ENCODE measurements around the gene EPB41L1. TPM values are rescaled to one million over a fixed set of nuclear protein-coding genes. Genes with fewer than 3 reads are reported as not detected.

The EPB41L1 gene
- total and polyA plus RNA-seq, 2 experiments from 2014 or later: 24.1 to 48.7 TPM

DNA sequence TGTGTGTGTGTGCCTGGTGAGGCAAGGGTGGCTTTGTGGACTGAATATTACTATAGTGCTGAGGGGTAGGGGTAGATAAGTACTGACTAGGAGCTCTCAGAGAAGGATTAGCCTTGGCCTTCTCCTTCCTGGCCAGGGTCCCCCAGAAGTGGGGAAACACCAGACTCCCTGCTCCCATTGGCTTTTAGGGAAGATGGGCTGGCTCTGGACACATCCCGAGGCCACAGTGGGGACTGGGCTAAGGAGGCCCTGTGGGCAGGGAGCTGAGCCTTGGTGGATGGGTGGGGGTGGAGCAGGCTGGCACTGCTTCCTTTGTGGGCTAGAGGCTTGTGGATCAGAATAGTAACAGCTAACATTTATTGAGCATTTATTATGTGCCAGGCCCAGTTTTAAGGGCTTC, 3.1 kb downstream of the EPB41L1 start:
- H3K4me1 ChIP-seq (ENCODE audit: insufficient read depth): peaks cover 15% of the 10 kb centered on the region
- no peaks in the 10 kb centered on the region for H3K36me3 Mint-ChIP-seq (ENCODE audit: low read depth)
- H3K9me3 Mint-ChIP-seq: no peaks in the 10 kb centered on the region
- peaks cover 7% of the 10 kb centered on the region; the same call in 1 of the 2 replicates for H4K20me1 ChIP-seq (replicated peaks; ENCODE audit: insufficient read depth)
- TF ChIP-seq CREB1 (CRISPR knock-in tag; IDR thresholded peaks at IDR 0.05; ENCODE audit: low read depth) (no peak), JUNB (IDR thresholded peaks at IDR 0.05; ENCODE audit: unreplicated experiment) (no peak), ZNF331 (CRISPR knock-in tag; IDR thresholded peaks at IDR 0.05; ENCODE audit: low read depth) (no peak), EZH2 (IDR thresholded peaks at IDR 0.05; ENCODE audit: low read depth, unreplicated experiment) (no peak), ZNF114 (CRISPR knock-in tag; IDR thresholded peaks at IDR 0.05) (no peak), STAT1 (IDR thresholded peaks at IDR 0.05; ENCODE audit: unreplicated experiment) (no peak), POLR2AphosphoS5 (IDR thresholded peaks at IDR 0.05; ENCODE audit: low read depth) (no peak), EZH2phosphoT487 (IDR thresholded peaks at IDR 0.05; ENCODE audit: unreplicated experiment) (no peak)
- TF ChIP-seq, protein P1, sequence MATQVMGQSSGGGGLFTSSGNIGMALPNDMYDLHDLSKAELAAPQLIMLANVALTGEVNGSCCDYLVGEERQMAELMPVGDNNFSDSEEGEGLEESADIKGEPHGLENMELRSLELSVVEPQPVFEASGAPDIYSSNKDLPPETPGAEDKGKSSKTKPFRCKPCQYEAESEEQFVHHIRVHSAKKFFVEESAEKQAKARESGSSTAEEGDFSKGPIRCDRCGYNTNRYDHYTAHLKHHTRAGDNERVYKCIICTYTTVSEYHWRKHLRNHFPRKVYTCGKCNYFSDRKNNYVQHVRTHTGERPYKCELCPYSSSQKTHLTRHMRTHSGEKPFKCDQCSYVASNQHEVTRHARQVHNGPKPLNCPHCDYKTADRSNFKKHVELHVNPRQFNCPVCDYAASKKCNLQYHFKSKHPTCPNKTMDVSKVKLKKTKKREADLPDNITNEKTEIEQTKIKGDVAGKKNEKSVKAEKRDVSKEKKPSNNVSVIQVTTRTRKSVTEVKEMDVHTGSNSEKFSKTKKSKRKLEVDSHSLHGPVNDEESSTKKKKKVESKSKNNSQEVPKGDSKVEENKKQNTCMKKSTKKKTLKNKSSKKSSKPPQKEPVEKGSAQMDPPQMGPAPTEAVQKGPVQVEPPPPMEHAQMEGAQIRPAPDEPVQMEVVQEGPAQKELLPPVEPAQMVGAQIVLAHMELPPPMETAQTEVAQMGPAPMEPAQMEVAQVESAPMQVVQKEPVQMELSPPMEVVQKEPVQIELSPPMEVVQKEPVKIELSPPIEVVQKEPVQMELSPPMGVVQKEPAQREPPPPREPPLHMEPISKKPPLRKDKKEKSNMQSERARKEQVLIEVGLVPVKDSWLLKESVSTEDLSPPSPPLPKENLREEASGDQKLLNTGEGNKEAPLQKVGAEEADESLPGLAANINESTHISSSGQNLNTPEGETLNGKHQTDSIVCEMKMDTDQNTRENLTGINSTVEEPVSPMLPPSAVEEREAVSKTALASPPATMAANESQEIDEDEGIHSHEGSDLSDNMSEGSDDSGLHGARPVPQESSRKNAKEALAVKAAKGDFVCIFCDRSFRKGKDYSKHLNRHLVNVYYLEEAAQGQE (IDR thresholded peaks at IDR 0.05; ENCODE audit: unreplicated experiment): no peak
- TF ChIP-seq, protein P2, sequence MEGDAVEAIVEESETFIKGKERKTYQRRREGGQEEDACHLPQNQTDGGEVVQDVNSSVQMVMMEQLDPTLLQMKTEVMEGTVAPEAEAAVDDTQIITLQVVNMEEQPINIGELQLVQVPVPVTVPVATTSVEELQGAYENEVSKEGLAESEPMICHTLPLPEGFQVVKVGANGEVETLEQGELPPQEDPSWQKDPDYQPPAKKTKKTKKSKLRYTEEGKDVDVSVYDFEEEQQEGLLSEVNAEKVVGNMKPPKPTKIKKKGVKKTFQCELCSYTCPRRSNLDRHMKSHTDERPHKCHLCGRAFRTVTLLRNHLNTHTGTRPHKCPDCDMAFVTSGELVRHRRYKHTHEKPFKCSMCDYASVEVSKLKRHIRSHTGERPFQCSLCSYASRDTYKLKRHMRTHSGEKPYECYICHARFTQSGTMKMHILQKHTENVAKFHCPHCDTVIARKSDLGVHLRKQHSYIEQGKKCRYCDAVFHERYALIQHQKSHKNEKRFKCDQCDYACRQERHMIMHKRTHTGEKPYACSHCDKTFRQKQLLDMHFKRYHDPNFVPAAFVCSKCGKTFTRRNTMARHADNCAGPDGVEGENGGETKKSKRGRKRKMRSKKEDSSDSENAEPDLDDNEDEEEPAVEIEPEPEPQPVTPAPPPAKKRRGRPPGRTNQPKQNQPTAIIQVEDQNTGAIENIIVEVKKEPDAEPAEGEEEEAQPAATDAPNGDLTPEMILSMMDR (conservative IDR thresholded peaks at IDR 0.05; ENCODE audit: low read depth in 2 of 2): no peak
- TF ChIP-seq, protein P3, sequence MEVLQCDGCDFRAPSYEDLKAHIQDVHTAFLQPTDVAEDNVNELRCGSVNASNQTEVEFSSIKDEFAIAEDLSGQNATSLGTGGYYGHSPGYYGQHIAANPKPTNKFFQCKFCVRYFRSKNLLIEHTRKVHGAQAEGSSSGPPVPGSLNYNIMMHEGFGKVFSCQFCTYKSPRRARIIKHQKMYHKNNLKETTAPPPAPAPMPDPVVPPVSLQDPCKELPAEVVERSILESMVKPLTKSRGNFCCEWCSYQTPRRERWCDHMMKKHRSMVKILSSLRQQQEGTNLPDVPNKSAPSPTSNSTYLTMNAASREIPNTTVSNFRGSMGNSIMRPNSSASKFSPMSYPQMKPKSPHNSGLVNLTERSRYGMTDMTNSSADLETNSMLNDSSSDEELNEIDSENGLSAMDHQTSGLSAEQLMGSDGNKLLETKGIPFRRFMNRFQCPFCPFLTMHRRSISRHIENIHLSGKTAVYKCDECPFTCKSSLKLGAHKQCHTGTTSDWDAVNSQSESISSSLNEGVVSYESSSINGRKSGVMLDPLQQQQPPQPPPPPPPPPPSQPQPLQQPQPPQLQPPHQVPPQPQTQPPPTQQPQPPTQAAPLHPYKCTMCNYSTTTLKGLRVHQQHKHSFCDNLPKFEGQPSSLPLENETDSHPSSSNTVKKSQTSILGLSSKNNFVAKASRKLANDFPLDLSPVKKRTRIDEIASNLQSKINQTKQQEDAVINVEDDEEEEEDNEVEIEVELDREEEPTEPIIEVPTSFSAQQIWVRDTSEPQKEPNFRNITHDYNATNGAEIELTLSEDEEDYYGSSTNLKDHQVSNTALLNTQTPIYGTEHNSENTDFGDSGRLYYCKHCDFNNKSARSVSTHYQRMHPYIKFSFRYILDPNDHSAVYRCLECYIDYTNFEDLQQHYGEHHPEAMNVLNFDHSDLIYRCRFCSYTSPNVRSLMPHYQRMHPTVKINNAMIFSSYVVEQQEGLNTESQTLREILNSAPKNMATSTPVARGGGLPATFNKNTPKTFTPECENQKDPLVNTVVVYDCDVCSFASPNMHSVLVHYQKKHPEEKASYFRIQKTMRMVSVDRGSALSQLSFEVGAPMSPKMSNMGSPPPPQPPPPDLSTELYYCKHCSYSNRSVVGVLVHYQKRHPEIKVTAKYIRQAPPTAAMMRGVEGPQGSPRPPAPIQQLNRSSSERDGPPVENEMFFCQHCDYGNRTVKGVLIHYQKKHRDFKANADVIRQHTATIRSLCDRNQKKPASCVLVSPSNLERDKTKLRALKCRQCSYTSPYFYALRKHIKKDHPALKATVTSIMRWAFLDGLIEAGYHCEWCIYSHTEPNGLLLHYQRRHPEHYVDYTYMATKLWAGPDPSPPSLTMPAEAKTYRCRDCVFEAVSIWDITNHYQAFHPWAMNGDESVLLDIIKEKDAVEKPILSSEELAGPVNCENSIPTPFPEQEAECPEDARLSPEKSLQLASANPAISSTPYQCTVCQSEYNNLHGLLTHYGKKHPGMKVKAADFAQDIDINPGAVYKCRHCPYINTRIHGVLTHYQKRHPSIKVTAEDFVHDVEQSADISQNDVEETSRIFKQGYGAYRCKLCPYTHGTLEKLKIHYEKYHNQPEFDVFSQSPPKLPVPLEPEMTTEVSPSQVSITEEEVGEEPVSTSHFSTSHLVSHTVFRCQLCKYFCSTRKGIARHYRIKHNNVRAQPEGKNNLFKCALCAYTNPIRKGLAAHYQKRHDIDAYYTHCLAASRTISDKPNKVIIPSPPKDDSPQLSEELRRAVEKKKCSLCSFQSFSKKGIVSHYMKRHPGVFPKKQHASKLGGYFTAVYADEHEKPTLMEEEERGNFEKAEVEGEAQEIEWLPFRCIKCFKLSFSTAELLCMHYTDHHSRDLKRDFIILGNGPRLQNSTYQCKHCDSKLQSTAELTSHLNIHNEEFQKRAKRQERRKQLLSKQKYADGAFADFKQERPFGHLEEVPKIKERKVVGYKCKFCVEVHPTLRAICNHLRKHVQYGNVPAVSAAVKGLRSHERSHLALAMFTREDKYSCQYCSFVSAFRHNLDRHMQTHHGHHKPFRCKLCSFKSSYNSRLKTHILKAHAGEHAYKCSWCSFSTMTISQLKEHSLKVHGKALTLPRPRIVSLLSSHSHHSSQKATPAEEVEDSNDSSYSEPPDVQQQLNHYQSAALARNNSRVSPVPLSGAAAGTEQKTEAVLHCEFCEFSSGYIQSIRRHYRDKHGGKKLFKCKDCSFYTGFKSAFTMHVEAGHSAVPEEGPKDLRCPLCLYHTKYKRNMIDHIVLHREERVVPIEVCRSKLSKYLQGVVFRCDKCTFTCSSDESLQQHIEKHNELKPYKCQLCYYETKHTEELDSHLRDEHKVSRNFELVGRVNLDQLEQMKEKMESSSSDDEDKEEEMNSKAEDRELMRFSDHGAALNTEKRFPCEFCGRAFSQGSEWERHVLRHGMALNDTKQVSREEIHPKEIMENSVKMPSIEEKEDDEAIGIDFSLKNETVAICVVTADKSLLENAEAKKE (CRISPR knock-in tag; IDR thresholded peaks at IDR 0.05): no peak
- no peaks in the 10 kb centered on the region for H3K27me3 ChIP-seq (ENCODE audit: insufficient read depth)
- peaks cover 15% of the 10 kb centered on the region for H3K27me3 Mint-ChIP-seq (ENCODE audit: insufficient read depth, low read depth, poor library complexity)
- peaks cover 4% of the 10 kb centered on the region for H3K79me2 ChIP-seq (replicated peaks; ENCODE audit: insufficient read depth)
- H3K27ac Mint-ChIP-seq: no peak overlapping the region
- no peak overlapping the region for H3K4me3 ChIP-seq
- no peak overlapping the region for H2AFZ ChIP-seq
- H3F3A ChIP-seq (replicated peaks; ENCODE audit: low read depth): no peaks in the 10 kb centered on the region
- H3K4me1 Mint-ChIP-seq: peaks cover 13% of the 10 kb centered on the region
- DNase-seq (ENCODE audit: low spot score) (no peak), ATAC-seq (no peak)
- H3K4me3 Mint-ChIP-seq: no peak overlapping the region
- no peak overlapping the region for H3K27ac ChIP-seq (ENCODE audit: low read depth)
- no peaks in the 10 kb centered on the region for H3K9me2 ChIP-seq (ENCODE audit: insufficient read depth)
- H3K36me3 ChIP-seq (ENCODE audit: insufficient read depth): no peaks in the 10 kb centered on the region
- H3K4me2 ChIP-seq: no peak overlapping the region
